ENCODE data around the gene CNTNAP2. TPM values are rescaled to one million over a fixed set of nuclear protein-coding genes. Genes with fewer than 3 reads are reported as not detected.

CNTNAP2 gene
- total and polyA plus RNA-seq, 2 of the 4 experiments (the other 2 are of a cell fraction): not detected

DNA sequence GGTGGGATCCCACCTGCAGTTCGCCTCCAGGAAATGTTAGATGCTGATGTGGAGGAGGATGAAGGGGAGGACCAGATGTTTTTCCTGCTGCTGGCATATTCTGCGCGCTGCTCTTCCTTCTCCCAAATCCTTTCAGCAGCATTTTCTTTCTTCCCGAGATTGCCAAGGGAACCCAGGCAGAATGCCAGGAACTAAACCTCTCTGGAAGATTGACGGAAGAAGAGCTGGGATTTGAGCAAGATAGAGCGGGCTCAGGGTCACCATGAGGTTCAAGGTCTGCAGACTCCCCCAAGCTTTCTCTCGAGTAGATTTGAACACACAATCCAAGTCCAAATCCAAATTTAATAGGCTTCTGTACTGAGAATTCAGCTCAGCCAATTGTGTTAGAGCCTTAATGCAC lies 2128.8 kb downstream of the CNTNAP2 start:
- dilution Hi-C loops (cut with HindIII; ENCODE audit: low sequenced_read_pairs, unreplicated experiment): no loop called here
- CTCF ChIA-PET: no interaction called here
- no peak overlapping the region for H2AK9ac ChIP-seq (replicated peaks; ENCODE audit: low read depth, low read length, poor library complexity)

More for the DNA sequence above, 2128.8 kb downstream of the CNTNAP2 start:
- no peak overlapping the region for H3K4me2 ChIP-seq (ENCODE audit: low read depth, low read length)
- H3K79me1 ChIP-seq (ENCODE audit: low read depth in 1 of 2, low read length in 2 of 2): no peaks in the 10 kb centered on the region
- H4K20me1 ChIP-seq (ENCODE audit: insufficient read depth, low read length): no peaks in the 10 kb centered on the region
- no peaks in the 10 kb centered on the region for H3K4me1 ChIP-seq (ENCODE audit: control insufficient read depth, insufficient read depth, low read length)
- no peak overlapping the region for H3K4me3 ChIP-seq (ENCODE audit: insufficient read depth, low read depth, low read length)
- no peak overlapping the region for H4K8ac ChIP-seq (ENCODE audit: low read depth in 2 of 2, low read length in 2 of 2)
- H3K56ac ChIP-seq (ENCODE audit: extremely low read depth, insufficient read depth, low read length): no peak overlapping the region
- BruUV-seq (replicated peaks): no TSS peak
- no peak overlapping the region for H3K4ac ChIP-seq (ENCODE audit: low read depth, low read length)
- H2BK120ac ChIP-seq (ENCODE audit: low read depth, low read length): no peak overlapping the region
- DNase-seq: no peak
- no peak overlapping the region for H3K23ac ChIP-seq (ENCODE audit: low read depth, low read length)
- no peak overlapping the region for H3K27ac ChIP-seq (ENCODE audit: insufficient read depth, low read length)
- H3K14ac ChIP-seq (replicated peaks; ENCODE audit: low read depth, low read length): no peak overlapping the region
- POLR2A ChIA-PET (ENCODE audit: unreplicated experiment): no interaction called here
- H3K9ac ChIP-seq (ENCODE audit: low read depth, low read length): no peak overlapping the region
- H3K18ac ChIP-seq (ENCODE audit: low read depth, low read length): no peak overlapping the region
- no peak overlapping the region for H2BK20ac ChIP-seq (ENCODE audit: low read depth, low read length)
- no peaks in the 10 kb centered on the region for H3K9me1 ChIP-seq (ENCODE audit: insufficient read depth, low read length)
- no peak for ATAC-seq (ENCODE audit: low read depth)
- intact Hi-C loops (cut with micrococcal nuclease) (no loop called here), in situ Hi-C loops (cut with MboI; ENCODE audit: low sequenced_read_pairs) (no loop called here)
- peaks cover 10% of the 10 kb centered on the region; the same call in 1 of the 2 replicates for H3K9me3 ChIP-seq (ENCODE audit: control insufficient read depth, insufficient read depth, low read length)
- no peak overlapping the region for H4K91ac ChIP-seq (ENCODE audit: insufficient read depth, low read depth, low read length)
- no peak overlapping the region for H2AK5ac ChIP-seq (ENCODE audit: low read depth, low read length)
- no peak overlapping the region for H2BK5ac ChIP-seq (ENCODE audit: low read depth, low read length, poor library complexity, severe bottlenecking)
- no peak overlapping the region for H2AFZ ChIP-seq (replicated peaks; ENCODE audit: low read length, poor library complexity)
- H3K27me3 ChIP-seq (ENCODE audit: control insufficient read depth, insufficient read depth, low read length): no peaks in the 10 kb centered on the region
- no peak overlapping the region for H4K5ac ChIP-seq (ENCODE audit: low read depth, low read length)
- no peak for TF ChIP-seq BHLHE40 (IDR thresholded peaks at IDR 0.05; ENCODE audit: low read depth, low read length)
- no peak for TF ChIP-seq RCOR1 (IDR thresholded peaks at IDR 0.05; ENCODE audit: insufficient replicate concordance, low read length)
- TF ChIP-seq, protein P1, sequence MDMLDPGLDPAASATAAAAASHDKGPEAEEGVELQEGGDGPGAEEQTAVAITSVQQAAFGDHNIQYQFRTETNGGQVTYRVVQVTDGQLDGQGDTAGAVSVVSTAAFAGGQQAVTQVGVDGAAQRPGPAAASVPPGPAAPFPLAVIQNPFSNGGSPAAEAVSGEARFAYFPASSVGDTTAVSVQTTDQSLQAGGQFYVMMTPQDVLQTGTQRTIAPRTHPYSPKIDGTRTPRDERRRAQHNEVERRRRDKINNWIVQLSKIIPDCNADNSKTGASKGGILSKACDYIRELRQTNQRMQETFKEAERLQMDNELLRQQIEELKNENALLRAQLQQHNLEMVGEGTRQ (IDR thresholded peaks at IDR 0.05; ENCODE audit: low read depth, low read length): no peak
- TF ChIP-seq SMC3 (IDR thresholded peaks at IDR 0.05; ENCODE audit: low read depth, low read length): no peak
- TF ChIP-seq, protein P2, sequence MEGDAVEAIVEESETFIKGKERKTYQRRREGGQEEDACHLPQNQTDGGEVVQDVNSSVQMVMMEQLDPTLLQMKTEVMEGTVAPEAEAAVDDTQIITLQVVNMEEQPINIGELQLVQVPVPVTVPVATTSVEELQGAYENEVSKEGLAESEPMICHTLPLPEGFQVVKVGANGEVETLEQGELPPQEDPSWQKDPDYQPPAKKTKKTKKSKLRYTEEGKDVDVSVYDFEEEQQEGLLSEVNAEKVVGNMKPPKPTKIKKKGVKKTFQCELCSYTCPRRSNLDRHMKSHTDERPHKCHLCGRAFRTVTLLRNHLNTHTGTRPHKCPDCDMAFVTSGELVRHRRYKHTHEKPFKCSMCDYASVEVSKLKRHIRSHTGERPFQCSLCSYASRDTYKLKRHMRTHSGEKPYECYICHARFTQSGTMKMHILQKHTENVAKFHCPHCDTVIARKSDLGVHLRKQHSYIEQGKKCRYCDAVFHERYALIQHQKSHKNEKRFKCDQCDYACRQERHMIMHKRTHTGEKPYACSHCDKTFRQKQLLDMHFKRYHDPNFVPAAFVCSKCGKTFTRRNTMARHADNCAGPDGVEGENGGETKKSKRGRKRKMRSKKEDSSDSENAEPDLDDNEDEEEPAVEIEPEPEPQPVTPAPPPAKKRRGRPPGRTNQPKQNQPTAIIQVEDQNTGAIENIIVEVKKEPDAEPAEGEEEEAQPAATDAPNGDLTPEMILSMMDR (conservative IDR thresholded peaks at IDR 0.05; ENCODE audit: low read depth, low read length): no peak
- no peak for TF ChIP-seq FOS (IDR thresholded peaks at IDR 0.05; ENCODE audit: low read depth, low read length)
- TF ChIP-seq NFE2L2 (IDR thresholded peaks at IDR 0.05; ENCODE audit: low read depth, low read length): no peak
- TF ChIP-seq CEBPB (IDR thresholded peaks at IDR 0.05; ENCODE audit: low read depth, low read length): no peak
- no peak for TF ChIP-seq RAD21 (IDR thresholded peaks at IDR 0.05; ENCODE audit: low read length)
- H2BK15ac ChIP-seq (ENCODE audit: low read depth, low read length): no peak overlapping the region
- no peaks in the 10 kb centered on the region for H3K36me3 ChIP-seq (ENCODE audit: control insufficient read depth, insufficient read depth, low read length)
- 38% methylated on average over 1 of the region's 7 CpGs; no CpG with 5 or more reads in 1 of the 2 experiments for WGBS, 2 experiments (ENCODE audit: extremely low coverage in 2 of 2, insufficient read length in 1 of 2)
